Heart left ventricle (tissue), 13 donors: ENCODE data around the gene INSYN1.

Experiments
- POLR2A ChIP-seq, 2 donors: fragments of 450-650 bp; IDR thresholded peaks; one replicate each; pipeline ENCODE4 v1.6.1; 2017; ENCODE audit warnings: antibody characterized with exemption in 2 of 2, mild to moderate bottlenecking in 2 of 2, moderate library complexity in 2 of 2
- TF ChIP-seq, protein P1 (sequence below), 12 donors: fragments of 200-600 bp; sonication (generic) in 4 of 12; IDR thresholded peaks; one replicate each; pipeline versions ENCODE4 v1.5.0 to v1.8.0; 2018 to 2022; ENCODE audit warnings: antibody characterized with exemption in 12 of 12, mild to moderate bottlenecking in 5 of 12
- donor health status: ischemic (EF 13 %, LVEDD 7.1; RV severe dilation, severe dysfunction).
- donor health status: DM: no; HTN: yes; CAD: no.
- donor health status: DM: no; HTN: no; CAD: no.
- donor health status: ischemic (EF 25% LVEDD 6.9; RV normal size, moderate dysfunction).
- donor health status: ischemic (EF 25% LVEDD 5.7; RV mildly dilated, moderate dysfunction).
- donor health status: ischemic (EF 35%, LVEDD 5.7; RV mildly dilated, moderate dysfunction).
- donor health status: nonischemic (EF 11% LVEDD 7.7; RV severe dilation, severe dysfunction).
- donor health status: DM: yes; HTN: yes; CAD: no.
- donor health status: PGD.
- donor health status: ischemic (EF 29% LVEDD 5.4; RV normal size, mild dysfunction).
- donor health status: nonischemic (EF 23%, LVEDD 6.1; RV moderate dilation, normal function).

DNA sequence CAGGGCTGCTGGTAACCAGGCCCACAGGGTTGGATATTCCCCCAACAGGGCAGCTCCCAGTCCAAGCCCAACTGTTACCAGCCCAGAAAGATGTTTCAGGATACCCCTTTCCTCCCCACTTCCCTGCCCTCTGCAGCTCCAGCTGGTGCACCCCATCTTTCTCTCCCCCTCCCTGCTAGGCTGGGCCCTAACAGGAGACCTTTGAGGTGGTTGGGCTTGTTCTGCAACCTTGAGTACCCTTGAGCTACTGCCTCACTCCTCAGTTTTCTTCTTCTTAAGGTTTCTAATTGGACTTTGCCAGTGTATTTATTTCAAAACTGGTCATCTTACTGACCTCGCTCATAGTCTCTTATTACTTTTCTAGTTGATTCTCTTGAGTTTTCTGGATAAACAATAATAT is 16.9 kb upstream of the INSYN1 start:
- TF ChIP-seq, protein P1, sequence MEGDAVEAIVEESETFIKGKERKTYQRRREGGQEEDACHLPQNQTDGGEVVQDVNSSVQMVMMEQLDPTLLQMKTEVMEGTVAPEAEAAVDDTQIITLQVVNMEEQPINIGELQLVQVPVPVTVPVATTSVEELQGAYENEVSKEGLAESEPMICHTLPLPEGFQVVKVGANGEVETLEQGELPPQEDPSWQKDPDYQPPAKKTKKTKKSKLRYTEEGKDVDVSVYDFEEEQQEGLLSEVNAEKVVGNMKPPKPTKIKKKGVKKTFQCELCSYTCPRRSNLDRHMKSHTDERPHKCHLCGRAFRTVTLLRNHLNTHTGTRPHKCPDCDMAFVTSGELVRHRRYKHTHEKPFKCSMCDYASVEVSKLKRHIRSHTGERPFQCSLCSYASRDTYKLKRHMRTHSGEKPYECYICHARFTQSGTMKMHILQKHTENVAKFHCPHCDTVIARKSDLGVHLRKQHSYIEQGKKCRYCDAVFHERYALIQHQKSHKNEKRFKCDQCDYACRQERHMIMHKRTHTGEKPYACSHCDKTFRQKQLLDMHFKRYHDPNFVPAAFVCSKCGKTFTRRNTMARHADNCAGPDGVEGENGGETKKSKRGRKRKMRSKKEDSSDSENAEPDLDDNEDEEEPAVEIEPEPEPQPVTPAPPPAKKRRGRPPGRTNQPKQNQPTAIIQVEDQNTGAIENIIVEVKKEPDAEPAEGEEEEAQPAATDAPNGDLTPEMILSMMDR (IDR thresholded peaks at IDR 0.05) = no peak
- TF ChIP-seq POLR2A (IDR thresholded peaks at IDR 0.05) = no peak
